Panc1 (cell line): ENCODE results near the gene CAMK1D. TPM values are rescaled to one million over a fixed set of nuclear protein-coding genes. Genes with fewer than 3 reads are reported as not detected.

Experiments
- ATAC-seq: fragments of 200-7000 bp; cut with Tn5 transposase; 2 replicates; pipeline ENCODE4 v1.9.1; 2020; ENCODE audit warnings: mild to moderate bottlenecking, moderate library complexity
- BruUV-seq: library from RNA; stranded (reverse); fragments of 400-500 nt; replicated peaks from 2 replicates; lab custom pipeline; 2021; lab: Mats Ljungman, UMichigan
- CTCF ChIA-PET: fragments of 300-600 bp; sonication (Branson Sonifier 250); formaldehyde crosslinking; loops from one replicate; lab custom pipeline; 2022; ENCODE audit warnings: antibody characterized with exemption; lab: Charles Lee
- POLR2A ChIA-PET: fragments of 300-600 bp; sonication (Branson Sonifier 250); formaldehyde crosslinking; loops from one replicate; lab custom pipeline; 2022; ENCODE audit warnings: antibody characterized with exemption; lab: Charles Lee
- DNase-seq: peaks from one replicate; pipeline ENCODE4 v3.0.0-alpha.2; 2010; ENCODE audit warnings: low read depth, low spot score
- H3K27ac ChIP-seq: 2 replicates; pipeline ENCODE4 v1.5.1; 2011; ENCODE audit warnings: mild to moderate bottlenecking, low read length, inconsistent platforms
- H3K27me3 ChIP-seq: fragments of 200-500 bp; sonication (Bioruptor generic); 2 replicates; pipeline ENCODE4 v1.6.0; 2014; ENCODE audit warnings: low read length, inconsistent platforms; ENCODE audit not compliant: control insufficient read depth, insufficient read depth
- H3K36me3 ChIP-seq: fragments of 200-500 bp; sonication (Bioruptor generic); 2 replicates; pipeline ENCODE4 v1.5.1; 2014; ENCODE audit warnings: inconsistent platforms, mild to moderate bottlenecking, low read length, moderate library complexity; ENCODE audit not compliant: control insufficient read depth, insufficient read depth
- H3K4me1 ChIP-seq: 2 replicates; pipeline ENCODE4 v1.5.1; 2011; ENCODE audit warnings: inconsistent platforms, mild to moderate bottlenecking, low read length, moderate library complexity; ENCODE audit not compliant: control insufficient read depth, insufficient read depth
- H3K4me3 ChIP-seq, 2 experiments: 2 replicates each; pipeline ENCODE4 v1.5.1; 2011 to 2012; ENCODE audit warnings: low read depth in 2 of 2, low read length in 2 of 2, mild to moderate bottlenecking in 2 of 2, inconsistent platforms in 1 of 2, moderate library complexity in 1 of 2
- H3K9me3 ChIP-seq: fragments of 200-500 bp; sonication (Bioruptor generic); 2 replicates; pipeline ENCODE4 v1.5.1; 2014; ENCODE audit warnings: low read depth, mild to moderate bottlenecking, inconsistent platforms, low read length, moderate library complexity; ENCODE audit not compliant: control insufficient read depth, insufficient read depth
- POLR2AphosphoS5 ChIP-seq: IDR thresholded peaks from 2 replicates; pipeline ENCODE4 v1.6.1; 2012; ENCODE audit warnings: mild to moderate bottlenecking, low read depth, low read length, moderate library complexity
- SIN3A ChIP-seq: IDR thresholded peaks from 2 replicates; pipeline ENCODE4 v1.6.1; 2012; ENCODE audit warnings: low read depth, mild to moderate bottlenecking, low read length, moderate library complexity, borderline replicate concordance; ENCODE audit not compliant: insufficient read depth
- TCF7L2 ChIP-seq: IDR thresholded peaks from 2 replicates; pipeline ENCODE4 v1.6.1; 2011; ENCODE audit warnings: mild to moderate bottlenecking, low read depth, low read length, inconsistent platforms
- in situ Hi-C: cut with HindIII; loops from 2 replicates; pipeline ENCODE4 v1.10.0; 2016; ENCODE audit warnings: low sequenced_read_pairs, low pct_unique_long_range_greater_than_20kb
- intact Hi-C: fragments of 100-400 bp; cut with micrococcal nuclease; formaldehyde crosslinking; loops from one replicate; pipeline ENCODE4 v1.10.0; 2022; ENCODE audit not compliant: unreplicated experiment
- total RNA-seq: library from RNA; stranded (reverse); gene quantifications from one replicate; pipeline ENCODE4 v1.2.1, GENCODE V29; 2021; ENCODE audit not compliant: unreplicated experiment
- TF ChIP-seq, protein P1 (sequence below), 2 experiments: IDR thresholded peaks; 2 replicates each; pipeline ENCODE4 v1.6.1; 2011 to 2012; ENCODE audit warnings: low read depth in 2 of 2, control low read depth in 1 of 2, low read length in 1 of 2, mild to moderate bottlenecking in 1 of 2, moderate library complexity in 1 of 2; ENCODE audit not compliant: insufficient read depth in 1 of 2
- TF ChIP-seq, protein P2 (sequence below): fragments of 450-650 bp; IDR thresholded peaks from 2 replicates; pipeline ENCODE4 v1.5.1; 2017; ENCODE audit warnings: mild to moderate bottlenecking

The CAMK1D gene
- total RNA-seq, 1 experiment from 2014 or later, result 5.7 TPM

DNA sequence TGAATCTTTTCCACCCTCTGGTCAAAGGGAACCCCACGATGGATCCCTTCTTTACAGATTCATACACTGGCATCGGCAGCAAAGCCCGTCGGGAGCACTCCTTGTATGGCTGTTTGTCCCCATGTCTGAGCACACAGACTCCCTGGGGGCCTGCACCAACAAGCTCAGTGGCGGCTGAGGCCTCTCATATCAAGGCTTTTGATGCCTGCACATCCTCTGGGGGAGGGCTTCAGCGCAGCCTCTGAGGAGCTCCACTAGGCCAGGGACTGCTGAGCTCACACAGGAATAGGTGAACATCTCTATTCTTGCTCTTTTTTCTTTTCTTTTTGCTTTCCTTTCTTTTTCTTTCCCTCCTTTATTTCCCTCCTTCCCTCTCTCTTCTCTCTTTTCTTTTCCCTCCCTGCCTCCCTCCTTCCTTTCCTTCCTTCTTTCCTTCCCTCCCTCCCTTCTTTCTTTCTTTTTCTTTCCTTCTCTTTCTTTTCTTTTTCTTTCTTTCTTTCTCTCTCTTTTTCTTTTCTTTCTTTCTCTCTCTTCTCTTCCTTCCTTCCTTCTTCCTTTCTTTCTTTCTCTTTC, 477.5 kb downstream of the CAMK1D start:
- Histone ChIP-seq H3K27me3 (no peaks in the 10 kb centered on the region), H3K9me3 (no peaks in the 10 kb centered on the region), H3K4me1 (no peaks in the 10 kb centered on the region), H3K36me3 (no peaks in the 10 kb centered on the region), H3K4me3 (no peak overlapping the region), H3K27ac (no peak overlapping the region)
- in situ Hi-C loops, result no loop called here
- ChIA-PET POLR2A (no interaction called here), CTCF (interaction anchor here (0.6 kb wide), 1 partner anchor 227 kb away, joined by 4 read pairs; no protein-coding TSS in a partner anchor)
- no peak for ATAC-seq
- DNase-seq, result no peak
- BruUV-seq, result no TSS peak
- TF ChIP-seq POLR2AphosphoS5 (no peak), TCF7L2 (no peak), SIN3A (no peak)
- TF ChIP-seq, protein P1, sequence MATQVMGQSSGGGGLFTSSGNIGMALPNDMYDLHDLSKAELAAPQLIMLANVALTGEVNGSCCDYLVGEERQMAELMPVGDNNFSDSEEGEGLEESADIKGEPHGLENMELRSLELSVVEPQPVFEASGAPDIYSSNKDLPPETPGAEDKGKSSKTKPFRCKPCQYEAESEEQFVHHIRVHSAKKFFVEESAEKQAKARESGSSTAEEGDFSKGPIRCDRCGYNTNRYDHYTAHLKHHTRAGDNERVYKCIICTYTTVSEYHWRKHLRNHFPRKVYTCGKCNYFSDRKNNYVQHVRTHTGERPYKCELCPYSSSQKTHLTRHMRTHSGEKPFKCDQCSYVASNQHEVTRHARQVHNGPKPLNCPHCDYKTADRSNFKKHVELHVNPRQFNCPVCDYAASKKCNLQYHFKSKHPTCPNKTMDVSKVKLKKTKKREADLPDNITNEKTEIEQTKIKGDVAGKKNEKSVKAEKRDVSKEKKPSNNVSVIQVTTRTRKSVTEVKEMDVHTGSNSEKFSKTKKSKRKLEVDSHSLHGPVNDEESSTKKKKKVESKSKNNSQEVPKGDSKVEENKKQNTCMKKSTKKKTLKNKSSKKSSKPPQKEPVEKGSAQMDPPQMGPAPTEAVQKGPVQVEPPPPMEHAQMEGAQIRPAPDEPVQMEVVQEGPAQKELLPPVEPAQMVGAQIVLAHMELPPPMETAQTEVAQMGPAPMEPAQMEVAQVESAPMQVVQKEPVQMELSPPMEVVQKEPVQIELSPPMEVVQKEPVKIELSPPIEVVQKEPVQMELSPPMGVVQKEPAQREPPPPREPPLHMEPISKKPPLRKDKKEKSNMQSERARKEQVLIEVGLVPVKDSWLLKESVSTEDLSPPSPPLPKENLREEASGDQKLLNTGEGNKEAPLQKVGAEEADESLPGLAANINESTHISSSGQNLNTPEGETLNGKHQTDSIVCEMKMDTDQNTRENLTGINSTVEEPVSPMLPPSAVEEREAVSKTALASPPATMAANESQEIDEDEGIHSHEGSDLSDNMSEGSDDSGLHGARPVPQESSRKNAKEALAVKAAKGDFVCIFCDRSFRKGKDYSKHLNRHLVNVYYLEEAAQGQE (IDR thresholded peaks at IDR 0.05; ENCODE audit: insufficient read depth in 1 of 2, low read depth in 2 of 2, low read length in 1 of 2), result no peak
- TF ChIP-seq, protein P2, sequence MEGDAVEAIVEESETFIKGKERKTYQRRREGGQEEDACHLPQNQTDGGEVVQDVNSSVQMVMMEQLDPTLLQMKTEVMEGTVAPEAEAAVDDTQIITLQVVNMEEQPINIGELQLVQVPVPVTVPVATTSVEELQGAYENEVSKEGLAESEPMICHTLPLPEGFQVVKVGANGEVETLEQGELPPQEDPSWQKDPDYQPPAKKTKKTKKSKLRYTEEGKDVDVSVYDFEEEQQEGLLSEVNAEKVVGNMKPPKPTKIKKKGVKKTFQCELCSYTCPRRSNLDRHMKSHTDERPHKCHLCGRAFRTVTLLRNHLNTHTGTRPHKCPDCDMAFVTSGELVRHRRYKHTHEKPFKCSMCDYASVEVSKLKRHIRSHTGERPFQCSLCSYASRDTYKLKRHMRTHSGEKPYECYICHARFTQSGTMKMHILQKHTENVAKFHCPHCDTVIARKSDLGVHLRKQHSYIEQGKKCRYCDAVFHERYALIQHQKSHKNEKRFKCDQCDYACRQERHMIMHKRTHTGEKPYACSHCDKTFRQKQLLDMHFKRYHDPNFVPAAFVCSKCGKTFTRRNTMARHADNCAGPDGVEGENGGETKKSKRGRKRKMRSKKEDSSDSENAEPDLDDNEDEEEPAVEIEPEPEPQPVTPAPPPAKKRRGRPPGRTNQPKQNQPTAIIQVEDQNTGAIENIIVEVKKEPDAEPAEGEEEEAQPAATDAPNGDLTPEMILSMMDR, result no peak
- intact Hi-C loops, result no loop called here

DNA sequence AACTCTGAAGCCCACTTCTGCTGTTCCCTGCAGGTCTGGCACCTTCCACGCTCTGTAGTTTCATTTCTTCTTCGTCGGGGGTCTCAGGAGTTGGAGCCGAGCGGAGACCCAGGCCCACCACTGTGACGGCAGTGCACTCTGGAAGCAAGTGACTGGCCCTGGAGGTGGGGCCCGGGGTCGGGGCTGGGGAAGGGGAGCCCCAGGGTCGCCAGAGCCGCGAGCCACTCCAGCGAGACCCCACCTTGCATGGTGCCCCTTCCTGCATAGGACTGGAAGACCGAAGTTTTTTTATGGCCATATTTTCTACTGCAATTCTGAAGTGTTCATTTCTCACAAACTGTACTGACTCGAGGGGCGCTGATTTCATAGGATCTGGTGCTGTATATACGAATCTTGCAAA, 479.4 kb downstream of the CAMK1D start:
- H3K36me3 ChIP-seq, result no peaks in the 10 kb centered on the region
- ChIA-PET CTCF (no interaction called here), POLR2A (no interaction called here)
- ATAC-seq, result no peak
- H3K4me3 ChIP-seq, result no peak overlapping the region
- TF ChIP-seq, protein P1 (IDR thresholded peaks at IDR 0.05; ENCODE audit: insufficient read depth in 1 of 2, low read depth in 2 of 2, low read length in 1 of 2), result no peak
- TF ChIP-seq POLR2AphosphoS5, result no peak
- TF ChIP-seq, protein P2, result no peak
- TF ChIP-seq TCF7L2, result no peak
- no peak for TF ChIP-seq SIN3A
- no peaks in the 10 kb centered on the region for H3K9me3 ChIP-seq
- BruUV-seq, result no TSS peak
- no peaks in the 10 kb centered on the region for H3K4me1 ChIP-seq
- H3K27me3 ChIP-seq, result no peaks in the 10 kb centered on the region
- intact Hi-C loops, result no loop called here
- no peak overlapping the region for H3K27ac ChIP-seq
- no peak for DNase-seq
- in situ Hi-C loops, result no loop called here
